Progenitor cell of endocrine pancreas (in vitro differentiated cells): ENCODE measurements around the gene ALDH3B1. TPM values are rescaled to one million over a fixed set of nuclear protein-coding genes. Genes with fewer than 3 reads are reported as not detected.

Experiments used
- DNase-seq: peaks from one replicate; pipeline ENCODE4 v3.0.0; 2021; ENCODE audit warnings: low spot score; ENCODE audit not compliant: unreplicated experiment
- H3K27ac Mint-ChIP-seq: 2 replicates; pipeline ENCODE4 v1.8.0; 2021; ENCODE audit warnings: mild to moderate bottlenecking, moderate library complexity, mixed read lengths
- H3K27me3 Mint-ChIP-seq: 2 replicates; pipeline ENCODE4 v1.8.0; 2021; ENCODE audit warnings: mixed read lengths
- H3K36me3 Mint-ChIP-seq: 2 replicates; pipeline ENCODE4 v1.8.0; 2022; ENCODE audit warnings: mixed read lengths; ENCODE audit not compliant: insufficient read depth
- H3K4me1 Mint-ChIP-seq: 2 replicates; pipeline ENCODE4 v1.8.0; 2021; ENCODE audit warnings: low read depth, mixed read lengths
- H3K4me3 Mint-ChIP-seq: 2 replicates; pipeline ENCODE4 v1.8.0; 2021; ENCODE audit warnings: low read depth, mild to moderate bottlenecking, moderate library complexity, mixed read lengths
- H3K9me3 Mint-ChIP-seq: 2 replicates; pipeline ENCODE4 v1.8.0; 2021; ENCODE audit warnings: low read depth, mixed read lengths
- total RNA-seq: library from RNA; stranded (reverse); gene quantifications from 2 replicates; pipeline ENCODE4 v1.2.1, GENCODE V29; 2021
- TF ChIP-seq, protein P1 (sequence below): fragments of 200-600 bp; sonication (generic); IDR thresholded peaks from one replicate; pipeline ENCODE4 v1.5.0; 2021; ENCODE audit warnings: antibody characterized with exemption, mild to moderate bottlenecking; ENCODE audit not compliant: unreplicated experiment

Gene ALDH3B1
- total RNA-seq, 1 donor from 2014 or later, result not detected

DNA sequence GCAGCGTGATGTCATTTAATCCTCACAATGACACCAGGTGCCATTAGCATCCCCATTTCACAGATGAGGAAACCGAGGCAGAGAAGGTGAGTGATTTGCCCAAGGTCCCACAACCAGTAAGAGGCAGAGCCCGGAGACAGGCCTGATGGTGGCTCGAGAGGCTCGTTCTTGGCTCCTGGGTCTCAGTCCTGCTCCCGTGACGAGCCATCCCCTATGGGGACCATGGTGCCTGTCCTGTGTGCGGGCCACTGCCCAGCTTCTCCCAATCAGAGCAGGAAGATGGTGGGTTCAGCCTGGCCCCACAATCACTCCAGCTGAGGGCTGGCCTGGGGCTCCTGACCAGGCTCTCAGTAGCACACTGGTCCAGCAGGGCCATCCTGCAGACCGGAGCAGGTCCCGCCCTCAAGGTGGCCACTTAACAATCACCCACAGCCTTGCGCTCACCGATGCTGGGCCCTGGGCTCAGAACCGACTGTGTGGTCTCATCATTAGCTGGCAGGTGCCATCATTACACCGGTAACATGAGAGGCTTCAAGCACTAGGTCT, 3.6 kb downstream of the ALDH3B1 start:
- H3K4me3 Mint-ChIP-seq, result no peak overlapping the region
- H3K36me3 Mint-ChIP-seq, result no peaks in the 10 kb centered on the region
- TF ChIP-seq, protein P1, sequence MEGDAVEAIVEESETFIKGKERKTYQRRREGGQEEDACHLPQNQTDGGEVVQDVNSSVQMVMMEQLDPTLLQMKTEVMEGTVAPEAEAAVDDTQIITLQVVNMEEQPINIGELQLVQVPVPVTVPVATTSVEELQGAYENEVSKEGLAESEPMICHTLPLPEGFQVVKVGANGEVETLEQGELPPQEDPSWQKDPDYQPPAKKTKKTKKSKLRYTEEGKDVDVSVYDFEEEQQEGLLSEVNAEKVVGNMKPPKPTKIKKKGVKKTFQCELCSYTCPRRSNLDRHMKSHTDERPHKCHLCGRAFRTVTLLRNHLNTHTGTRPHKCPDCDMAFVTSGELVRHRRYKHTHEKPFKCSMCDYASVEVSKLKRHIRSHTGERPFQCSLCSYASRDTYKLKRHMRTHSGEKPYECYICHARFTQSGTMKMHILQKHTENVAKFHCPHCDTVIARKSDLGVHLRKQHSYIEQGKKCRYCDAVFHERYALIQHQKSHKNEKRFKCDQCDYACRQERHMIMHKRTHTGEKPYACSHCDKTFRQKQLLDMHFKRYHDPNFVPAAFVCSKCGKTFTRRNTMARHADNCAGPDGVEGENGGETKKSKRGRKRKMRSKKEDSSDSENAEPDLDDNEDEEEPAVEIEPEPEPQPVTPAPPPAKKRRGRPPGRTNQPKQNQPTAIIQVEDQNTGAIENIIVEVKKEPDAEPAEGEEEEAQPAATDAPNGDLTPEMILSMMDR, result no peak
- peaks cover 20% of the 10 kb centered on the region for H3K4me1 Mint-ChIP-seq
- peaks cover 5% of the 10 kb centered on the region for H3K27me3 Mint-ChIP-seq
- peaks cover 4% of the 10 kb centered on the region for H3K9me3 Mint-ChIP-seq
- H3K27ac Mint-ChIP-seq, result peak overlapping the region; percentile 45
- no peak for DNase-seq

DNA sequence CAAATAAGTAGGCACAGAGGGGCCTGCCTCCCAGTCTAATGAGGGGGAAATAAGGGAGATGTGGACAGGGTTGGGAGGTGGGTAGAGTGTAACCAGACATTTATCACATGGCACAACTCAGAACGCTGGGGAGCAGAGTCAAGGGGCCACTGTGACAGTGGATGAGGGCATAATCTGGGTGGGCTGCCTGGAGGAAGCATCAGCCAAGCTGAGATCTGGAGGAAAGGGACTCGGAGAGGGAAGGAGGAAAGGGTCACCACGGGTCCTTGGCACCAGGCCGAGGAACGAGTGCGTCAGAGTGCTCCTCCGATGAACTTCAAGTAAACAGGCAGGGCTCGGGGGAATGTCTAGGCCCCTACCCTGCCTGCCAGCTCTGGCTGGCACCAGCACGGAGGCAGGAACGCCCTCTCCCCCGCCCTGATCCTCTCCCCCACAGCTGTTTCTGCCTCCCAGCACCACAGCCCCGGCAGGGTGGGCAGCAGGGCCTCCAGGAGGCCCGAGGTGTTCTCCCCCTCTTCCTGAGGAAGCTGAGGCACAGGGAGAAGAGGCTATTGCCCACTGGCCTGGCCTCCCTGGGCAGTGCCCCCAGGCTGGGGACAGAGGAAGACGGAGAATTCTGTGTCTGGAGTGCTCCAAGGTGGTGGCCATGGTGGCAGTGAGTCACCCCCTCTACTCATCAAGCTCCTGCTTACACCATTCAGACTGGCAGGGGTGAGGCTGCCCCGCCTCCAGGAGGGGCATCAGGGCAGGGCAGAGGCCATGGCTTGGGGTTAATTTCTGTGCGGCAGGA, 4.2 kb downstream of the ALDH3B1 start:
- Mint-ChIP-seq H3K9me3 (peaks cover 1% of the 10 kb centered on the region), H3K27me3 (peaks cover 1% of the 10 kb centered on the region), H3K4me1 (peaks cover 17% of the 10 kb centered on the region), H3K4me3 (no peak overlapping the region), H3K27ac (no peak overlapping the region), H3K36me3 (no peaks in the 10 kb centered on the region)
- TF ChIP-seq, protein P1, result no peak
- no peak for DNase-seq

DNA sequence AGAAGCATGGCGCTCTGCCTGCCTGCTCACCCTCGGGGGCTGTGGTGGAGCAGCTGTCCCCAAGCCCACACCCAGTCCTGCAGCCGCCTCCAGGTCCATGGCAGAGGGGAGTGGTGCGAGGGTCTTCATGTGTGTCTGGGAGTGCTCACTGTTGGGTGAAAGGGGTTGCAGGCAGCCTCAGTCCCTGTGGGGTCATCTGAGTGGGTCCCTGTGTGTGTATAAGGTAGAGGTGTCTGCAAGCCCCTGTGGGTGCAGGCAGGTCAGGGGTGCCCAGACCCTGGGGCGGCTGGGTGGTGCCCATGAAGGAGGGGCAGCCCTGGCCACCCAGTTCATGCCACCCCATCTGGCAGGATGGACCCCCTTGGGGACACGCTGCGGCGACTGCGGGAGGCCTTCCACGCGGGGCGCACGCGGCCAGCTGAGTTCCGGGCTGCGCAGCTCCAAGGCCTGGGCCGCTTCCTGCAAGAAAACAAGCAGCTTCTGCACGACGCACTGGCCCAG, 4.9 kb downstream of the ALDH3B1 start:
- TF ChIP-seq, protein P1, result no peak
- no peak overlapping the region for H3K4me3 Mint-ChIP-seq
- no peaks in the 10 kb centered on the region for H3K27me3 Mint-ChIP-seq
- DNase-seq, result no peak
- H3K27ac Mint-ChIP-seq, result no peak overlapping the region
- H3K4me1 Mint-ChIP-seq, result peaks cover 16% of the 10 kb centered on the region
- H3K9me3 Mint-ChIP-seq, result no peaks in the 10 kb centered on the region
- H3K36me3 Mint-ChIP-seq, result no peaks in the 10 kb centered on the region

DNA sequence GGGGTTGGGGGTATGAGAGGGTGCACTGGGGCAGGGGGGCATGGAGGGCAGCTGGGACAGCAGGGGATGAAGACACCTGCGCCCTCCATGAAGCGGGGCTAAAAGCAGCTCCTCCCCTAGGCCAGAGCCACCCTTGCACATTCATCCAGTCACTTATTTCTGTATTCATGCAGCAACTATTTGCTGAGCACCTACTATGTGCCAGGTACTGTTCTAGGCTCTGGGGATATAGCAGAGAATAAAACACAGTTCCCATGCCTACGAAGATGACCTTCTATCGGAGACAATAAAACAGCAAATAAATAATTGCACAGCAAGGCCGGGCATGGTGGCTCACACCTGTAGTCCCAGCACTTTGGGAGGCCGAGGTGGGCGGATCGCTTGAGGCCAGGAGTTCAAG, 5.3 kb downstream of the ALDH3B1 start:
- Mint-ChIP-seq H3K36me3 (no peaks in the 10 kb centered on the region), H3K27ac (no peak overlapping the region), H3K9me3 (no peaks in the 10 kb centered on the region), H3K4me3 (no peak overlapping the region), H3K4me1 (peaks cover 14% of the 10 kb centered on the region), H3K27me3 (no peaks in the 10 kb centered on the region)
- TF ChIP-seq, protein P1, result no peak
- no peak for DNase-seq

DNA sequence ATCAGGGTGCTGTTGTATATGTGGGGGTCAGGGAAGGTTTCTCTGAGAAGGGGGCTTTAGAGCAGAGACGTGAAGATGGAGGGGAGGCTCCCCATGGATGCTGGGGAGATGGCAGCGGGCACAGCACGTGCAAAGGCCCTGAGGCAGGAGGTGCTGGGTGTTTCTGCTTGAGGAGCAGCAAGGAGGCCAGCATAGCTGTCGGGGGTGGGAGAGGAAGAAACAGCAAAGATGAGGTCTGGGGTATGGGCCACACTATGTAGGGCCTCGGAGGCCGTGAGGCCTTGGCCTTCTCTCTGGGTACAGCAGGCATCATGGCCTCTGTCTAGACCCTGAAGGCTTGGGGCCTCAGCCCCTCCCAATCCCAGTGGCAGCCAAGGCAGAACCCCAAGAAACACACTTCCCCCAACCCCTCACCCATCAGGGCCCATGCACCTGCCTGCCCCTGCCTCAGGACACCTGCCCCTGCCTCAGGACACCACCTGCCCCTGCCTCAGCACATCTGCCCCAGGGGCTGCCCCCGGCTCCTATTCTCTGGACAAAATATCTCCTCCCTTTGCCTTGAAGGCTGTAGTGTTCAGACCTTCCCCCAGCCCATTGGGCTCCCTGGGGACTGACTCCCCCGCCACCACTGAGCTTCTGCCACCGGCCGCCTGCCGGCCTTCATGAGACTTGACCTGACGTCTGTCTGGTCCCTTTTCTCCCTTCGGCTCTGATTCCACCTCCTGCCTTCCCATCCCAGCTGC, 6.2 kb downstream of the ALDH3B1 start:
- TF ChIP-seq, protein P1, result no peak
- peak overlapping the region; percentile 71 for H3K27ac Mint-ChIP-seq
- no peaks in the 10 kb centered on the region for H3K27me3 Mint-ChIP-seq
- H3K4me3 Mint-ChIP-seq, result no peak overlapping the region
- peaks cover 18% of the 10 kb centered on the region for H3K4me1 Mint-ChIP-seq
- no peaks in the 10 kb centered on the region for H3K36me3 Mint-ChIP-seq
- no peak for DNase-seq
- H3K9me3 Mint-ChIP-seq, result no peaks in the 10 kb centered on the region
